NCI-H2107 (cell line): ENCODE results near the gene AOX1.
"Not testable (repeated sequence)": the region's sequence is repeated elsewhere in the genome, so short reads cannot be mapped to it uniquely, and the experiment has no call there.

ENCODE experiments used
- DNase-seq: peaks from one replicate; lab custom pipeline; 2025; lab: John Stamatoyannopoulos, UW

The AOX1 gene

DNA sequence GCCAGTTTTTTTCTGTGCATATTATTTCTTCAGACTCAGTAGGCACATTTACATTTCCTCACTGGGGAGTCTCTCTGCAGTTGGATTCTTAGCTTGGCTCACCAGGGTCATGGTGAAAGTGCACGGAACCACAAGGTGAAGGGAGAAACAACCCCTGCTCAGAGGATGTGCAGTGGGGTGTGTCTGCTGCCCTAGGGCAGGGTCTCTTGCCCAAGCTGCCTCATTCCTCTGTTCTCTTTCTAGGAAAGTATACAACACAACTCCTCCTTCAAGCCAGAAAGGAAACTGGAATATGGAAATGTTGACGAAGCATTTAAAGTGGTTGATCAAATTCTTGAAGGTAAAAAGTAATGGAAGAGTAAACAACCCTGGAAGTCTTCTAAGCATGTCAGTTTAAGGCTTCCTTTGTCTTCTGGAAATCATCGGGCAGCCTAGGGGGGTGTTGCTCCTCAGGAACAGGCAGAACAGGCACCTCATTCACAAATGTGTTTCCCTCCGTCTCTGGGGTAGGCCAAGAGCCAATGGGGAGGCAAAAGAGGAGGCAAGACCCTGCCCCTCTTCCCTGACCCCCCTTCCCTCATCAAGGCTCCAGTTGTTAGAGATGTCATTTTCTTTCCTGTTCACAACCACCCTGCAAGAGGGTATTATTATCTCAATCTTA lies 41.4 kb downstream of the AOX1 start:
- DNase-seq, result no peak

DNA sequence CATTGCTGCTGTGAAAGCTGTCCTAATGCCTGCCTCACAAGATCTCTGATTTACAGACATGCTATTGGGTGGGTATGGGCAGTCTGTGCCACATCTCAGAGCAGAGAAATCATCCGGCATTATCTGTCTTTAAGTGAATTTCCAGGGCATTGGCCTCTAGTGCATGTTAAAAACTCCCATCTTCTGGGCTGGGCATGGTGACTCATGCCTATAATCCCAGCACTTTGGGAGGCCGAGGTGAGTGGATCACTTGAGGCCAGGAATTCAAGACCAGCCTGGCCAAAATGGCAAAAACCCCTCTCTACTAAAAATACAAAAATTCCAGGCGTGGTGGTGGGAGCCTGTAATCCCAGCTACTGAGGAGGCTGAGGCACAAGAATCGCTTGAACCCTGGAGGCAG lies 42.6 kb downstream of the AOX1 start:
- DNase-seq, result not testable (repeated sequence)

DNA sequence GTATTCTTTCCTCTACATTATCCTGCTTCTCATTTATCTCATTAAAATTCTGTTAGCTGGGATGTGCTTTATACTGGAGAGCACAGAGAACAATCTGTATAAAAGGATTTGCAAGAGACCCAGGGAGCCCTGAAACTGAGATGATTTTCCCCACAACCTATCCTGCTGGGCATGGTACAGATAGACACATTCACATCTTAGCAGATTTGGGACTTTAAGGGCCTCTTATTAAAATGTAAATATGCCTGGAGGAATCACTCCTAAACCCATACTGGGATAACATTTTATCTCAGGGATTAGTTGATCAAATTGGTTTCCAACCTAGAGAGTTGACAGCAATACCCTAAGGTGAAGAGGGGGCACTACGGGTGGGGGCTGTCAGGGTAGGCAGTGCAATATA lies 45.5 kb downstream of the AOX1 start:
- DNase-seq, result no peak

DNA sequence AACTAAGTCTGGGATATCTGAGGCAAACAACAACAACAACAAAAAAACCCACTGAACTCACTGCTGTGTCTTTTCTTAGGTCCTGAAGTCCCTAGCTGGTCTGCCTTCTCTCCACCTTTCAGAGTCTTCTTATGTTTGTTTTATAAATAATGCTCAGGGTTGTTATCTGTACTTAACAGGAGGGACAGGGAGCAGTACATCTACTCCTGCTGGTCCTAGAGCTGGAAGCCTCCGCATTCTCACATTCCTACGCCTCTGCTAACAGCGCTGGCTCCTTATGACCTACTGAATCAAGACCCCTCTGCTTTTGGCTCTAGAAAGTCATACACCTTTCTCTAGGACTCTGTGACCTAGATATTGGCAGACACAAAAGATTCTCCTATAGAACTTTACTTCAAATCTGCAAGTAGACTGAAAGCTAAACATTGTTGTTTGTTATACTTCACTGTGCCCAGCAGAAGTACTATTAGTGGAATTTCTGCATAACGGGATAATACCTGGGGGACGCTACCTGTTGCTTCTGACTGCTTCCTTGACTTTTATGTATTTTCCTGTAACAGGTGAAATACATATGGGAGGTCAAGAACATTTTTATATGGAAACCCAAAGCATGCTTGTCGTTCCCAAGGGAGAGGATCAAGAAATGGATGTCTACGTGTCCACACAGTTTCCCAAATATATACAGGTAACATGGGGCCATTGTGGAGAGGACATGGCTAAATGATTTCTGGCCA lies 48.6 kb downstream of the AOX1 start:
- DNase-seq, result no peak

DNA sequence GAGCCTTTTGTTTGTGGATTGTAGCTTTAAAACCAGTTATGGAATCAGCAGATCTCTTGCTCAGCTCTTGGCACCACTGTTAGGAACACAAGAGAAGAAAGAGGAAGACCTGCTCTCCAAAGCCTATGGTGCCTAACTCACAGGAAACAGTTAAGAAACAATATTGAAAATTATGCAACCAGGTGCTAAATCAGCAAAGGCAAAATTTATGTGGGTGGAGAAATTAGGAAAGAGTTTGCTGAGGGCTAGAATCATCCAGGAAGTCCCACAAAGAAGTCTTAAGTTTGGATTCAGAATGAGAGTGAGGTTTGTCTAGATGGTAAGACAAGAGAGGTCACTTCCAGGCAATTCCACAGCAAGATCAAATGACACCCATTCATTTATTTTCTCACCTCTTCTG lies 49.4 kb downstream of the AOX1 start:
- DNase-seq, result no peak

DNA sequence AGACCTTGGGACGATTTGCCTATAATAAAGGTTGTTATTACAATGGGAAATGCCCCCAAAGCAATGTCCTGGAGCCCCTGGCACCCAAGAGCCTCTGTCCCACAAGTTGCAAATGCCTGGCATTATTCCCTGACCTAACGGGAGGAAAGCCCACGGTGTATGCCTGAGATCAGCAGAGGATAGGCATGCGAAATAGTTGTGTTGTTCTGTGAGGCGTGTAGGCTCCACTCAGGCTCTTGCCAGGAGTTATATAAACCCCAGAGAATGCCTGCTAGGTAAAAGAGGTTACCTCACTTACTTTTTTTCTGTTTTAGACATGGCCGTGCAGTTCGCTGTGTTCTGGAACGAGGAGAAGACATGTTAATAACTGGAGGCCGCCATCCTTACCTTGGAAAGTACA lies 52.1 kb downstream of the AOX1 start:
- DNase-seq, result no peak

DNA sequence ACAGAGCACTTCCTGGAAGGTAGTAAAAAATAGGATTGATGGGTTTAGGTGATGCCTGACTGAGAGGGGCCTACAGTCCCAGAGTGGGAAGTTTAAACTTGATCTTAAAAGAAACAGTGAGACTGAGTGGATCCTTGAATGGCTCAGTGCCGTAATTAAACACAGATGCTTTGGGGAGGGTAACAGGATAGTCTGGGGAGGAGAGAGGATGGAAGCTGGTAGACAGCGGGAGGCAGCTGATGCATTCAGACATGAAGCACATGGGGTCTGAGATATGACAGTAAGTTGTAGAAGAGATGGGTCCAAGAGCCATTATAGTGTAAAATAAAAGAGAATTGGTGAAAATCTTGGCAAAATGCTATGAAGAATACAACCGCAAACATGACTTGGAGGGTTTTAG lies 54.4 kb downstream of the AOX1 start:
- DNase-seq, result no peak

DNA sequence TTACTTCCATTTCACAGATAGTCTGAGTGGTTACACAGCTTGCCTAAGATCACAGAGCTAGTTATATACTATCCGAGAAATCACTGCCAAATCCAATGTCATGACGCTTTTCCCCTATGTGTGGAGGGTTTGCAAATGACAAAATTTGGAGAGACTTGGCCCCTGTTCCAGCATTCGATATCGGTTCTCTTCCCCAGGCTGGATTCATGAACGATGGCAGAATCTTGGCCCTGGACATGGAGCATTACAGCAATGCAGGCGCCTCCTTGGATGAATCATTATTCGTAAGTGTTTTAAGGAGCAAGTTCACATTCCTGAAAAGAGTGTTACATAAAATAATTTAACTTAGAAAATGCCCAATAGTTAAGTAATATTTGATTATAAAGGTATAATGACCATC lies 55.1 kb downstream of the AOX1 start:
- DNase-seq, result no peak

DNA sequence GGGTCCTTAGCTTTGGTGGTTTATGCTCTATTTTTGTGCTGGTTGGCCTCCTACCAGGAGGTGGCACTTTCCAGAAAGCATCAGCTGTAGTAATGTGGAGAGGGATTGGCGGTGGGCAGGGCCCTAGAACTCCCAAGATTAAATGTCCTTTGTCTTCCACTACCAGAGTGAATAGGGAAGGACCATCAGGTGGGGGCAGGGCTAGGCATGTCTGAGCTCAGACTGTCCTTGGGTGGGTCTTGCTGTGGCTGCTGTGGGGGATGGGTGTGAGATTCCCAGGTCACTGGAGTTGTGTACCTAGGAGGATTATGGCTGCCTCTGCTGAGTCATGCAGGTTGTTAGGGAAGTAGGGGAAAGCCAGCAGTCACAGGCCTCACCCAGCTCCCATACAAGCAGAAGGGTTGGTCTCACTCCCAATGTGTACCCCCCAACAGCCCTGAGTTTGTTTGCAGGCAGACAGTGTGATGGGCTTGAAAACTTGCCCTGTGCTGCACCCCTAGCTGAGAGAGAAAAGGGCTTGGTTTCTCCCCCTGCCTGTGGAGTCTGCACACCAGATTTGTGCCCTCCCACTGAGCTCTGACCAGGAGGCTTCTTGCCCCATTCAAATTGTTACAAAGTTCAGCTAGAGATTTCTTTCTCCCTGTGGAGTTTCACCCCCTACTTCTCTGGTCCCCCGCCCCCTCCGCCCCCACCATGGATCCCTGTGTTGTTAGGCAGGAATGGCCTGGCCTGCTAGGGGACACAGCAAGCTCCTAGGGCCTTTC lies 62.9 kb downstream of the AOX1 start:
- not testable (repeated sequence) for DNase-seq

DNA sequence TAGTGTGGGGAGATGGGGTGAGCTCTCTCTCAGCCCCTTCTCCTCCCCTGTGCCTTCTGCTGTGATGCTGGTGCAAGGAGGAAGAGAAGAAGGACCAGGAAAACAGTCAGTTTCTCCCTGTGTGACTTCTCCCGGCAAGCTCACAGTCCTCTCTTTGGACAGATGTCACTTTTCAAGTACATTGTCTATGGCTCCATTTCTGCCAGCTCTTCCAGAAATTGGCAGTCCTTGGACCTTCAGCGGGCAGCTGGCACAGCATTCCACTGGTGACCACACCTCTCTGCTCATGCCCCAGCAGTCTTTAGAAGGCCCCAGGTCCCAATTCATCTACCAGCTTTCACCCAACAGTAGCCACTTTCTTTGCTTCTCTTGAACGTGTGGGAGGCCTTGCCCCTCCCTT lies 63.9 kb downstream of the AOX1 start:
- DNase-seq, result no peak

DNA sequence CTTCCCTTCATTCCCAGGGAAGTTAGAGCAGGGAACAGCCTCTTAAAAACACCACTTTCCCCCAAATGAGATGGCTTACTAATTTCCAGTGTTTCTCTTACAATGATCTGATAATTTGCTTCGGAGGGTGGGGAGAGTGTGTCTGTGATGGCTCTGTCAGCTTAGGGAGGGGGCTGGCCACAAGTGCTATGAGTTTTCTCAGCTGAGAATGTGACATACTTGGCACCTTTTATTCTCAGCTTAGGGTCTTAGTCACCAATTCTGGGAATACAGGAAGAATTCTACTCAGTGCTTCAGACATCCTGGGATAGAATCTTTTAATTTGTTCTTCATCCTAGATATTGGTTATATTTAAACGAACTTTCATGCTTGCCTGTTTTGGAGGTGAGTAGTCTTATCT lies 64.4 kb downstream of the AOX1 start:
- DNase-seq, result no peak

DNA sequence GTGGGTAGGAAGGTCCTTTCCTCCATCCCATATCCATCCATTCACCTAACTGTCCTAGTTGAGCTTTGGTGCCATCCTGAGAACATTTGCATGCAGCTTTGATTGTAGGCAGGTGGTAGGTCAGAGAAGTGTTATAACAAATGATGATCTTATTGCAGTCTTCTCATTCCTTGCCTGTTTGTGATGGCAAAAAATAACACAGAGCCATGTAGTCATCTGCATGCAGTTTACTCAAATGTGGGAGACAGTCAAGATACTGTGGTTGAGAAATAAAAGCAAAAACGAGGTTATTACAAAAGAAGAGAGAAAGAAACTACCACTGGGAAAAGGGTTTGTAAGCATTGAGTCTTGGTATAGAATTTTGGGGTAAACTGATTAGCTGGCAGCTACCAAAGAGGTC lies 66.3 kb downstream of the AOX1 start:
- DNase-seq, result no peak

DNA sequence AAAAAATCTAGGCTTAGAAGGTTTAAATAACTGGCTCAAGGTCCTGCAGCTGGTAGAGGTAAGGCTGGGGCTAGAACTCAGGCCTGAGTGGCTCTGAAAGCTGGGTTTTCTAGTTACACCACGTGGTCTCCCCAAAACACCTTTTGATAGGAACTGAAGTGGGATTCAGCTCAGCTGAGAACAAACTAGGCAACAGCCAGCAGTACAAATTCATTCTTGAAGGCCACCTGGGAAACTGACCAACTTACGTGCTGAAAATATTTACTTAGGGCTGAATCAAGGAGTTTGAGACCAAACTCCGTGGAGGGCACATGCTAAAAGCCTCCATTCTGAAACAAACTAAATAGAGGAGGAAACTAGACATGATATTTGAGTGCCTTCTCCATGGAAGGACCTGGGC lies 67.2 kb downstream of the AOX1 start:
- no peak for DNase-seq

DNA sequence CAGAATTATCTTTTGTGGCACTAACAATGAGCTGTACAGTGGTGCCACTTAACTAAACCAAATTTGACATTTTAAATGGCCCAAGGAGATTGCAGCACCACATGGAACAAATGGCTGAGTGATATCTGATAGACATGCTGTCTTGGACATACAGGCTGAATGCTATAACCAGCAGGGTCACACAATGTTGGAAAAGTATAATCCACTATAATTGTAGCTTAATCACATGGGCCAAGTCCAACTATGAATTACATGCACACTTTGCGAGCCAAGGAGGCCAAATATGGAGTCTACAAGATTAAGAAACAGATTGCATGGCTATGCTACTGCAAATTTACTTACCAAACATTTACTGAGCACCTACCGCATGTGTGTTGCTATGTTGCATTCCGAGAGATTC lies 69.0 kb downstream of the AOX1 start:
- no peak for DNase-seq

DNA sequence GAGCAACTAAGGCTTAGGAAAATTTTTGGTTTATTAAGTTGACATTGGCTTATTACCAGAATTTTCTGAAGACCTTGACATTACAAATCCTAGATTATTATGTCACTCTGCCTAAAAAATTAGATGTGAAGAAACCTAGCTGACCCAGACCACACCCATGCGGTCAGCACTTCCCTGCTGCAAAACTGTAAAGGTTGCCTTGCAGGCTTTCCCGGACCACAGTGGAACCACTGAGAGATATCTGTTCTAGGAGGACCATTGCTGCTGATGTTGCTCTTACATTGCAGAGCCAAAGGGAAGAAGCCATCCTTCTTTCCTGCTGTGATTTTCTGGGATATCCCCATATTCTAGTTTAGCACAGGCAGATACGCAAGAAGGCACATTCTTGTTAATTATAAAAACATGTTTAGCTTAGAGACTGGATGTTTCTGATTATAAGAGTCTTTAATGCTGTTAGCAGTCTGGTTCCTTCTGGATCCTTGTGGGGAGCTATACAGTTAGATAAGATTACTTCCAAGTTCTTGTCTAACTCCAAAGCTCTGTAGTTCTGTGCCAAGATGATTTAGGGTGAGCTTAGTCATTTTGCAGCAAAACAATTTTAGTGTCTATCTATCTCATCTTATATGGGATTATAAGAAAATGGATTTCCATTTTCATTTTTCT lies 70.2 kb downstream of the AOX1 start:
- DNase-seq, result no peak

DNA sequence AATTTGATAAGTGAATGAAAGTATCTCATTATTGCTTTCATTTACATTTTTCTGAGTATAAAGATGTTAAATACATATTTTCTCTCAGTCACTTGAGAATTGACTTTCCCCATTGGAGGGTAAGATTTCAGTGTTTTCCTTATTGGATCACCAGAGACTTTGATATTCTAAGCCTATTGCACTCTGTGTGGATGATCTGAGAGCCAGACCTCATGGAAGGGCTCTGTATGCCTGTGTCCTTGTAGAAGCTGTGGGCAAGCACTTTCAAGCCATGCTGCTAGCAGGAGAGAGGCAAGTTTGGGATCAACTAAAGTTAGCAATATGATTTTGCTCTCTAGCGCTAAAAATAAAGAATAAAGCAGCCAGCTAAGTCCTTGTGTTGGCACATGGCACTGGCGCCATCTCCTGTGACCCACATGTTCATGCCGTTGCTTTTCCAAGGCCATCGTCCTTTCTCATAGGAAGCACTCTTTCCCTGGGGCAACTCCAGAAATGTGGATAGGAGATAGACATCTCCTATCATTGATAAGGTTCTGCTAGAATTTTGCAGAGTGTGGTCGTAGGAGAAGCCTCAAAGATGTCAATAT lies 72.6 kb downstream of the AOX1 start:
- DNase-seq, result no peak

DNA sequence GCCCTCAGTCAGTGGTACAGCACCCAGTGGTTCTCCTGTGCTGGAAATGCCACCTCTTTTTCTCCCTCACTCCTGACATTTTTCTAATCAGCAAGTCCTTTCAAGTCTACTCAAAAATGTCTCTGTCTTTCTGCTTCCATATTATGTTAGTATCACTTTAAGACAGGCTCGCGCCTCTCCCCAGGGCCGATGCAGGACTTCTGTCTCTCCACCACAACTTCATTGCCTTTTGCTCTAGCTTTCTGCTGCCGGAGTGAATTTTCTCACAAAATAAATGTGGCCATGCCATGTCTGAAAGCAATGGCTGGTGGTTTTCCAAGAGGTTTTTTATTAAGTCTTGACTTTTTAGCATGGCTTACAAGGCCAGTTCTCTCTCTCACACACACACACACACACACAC lies 73.6 kb downstream of the AOX1 start:
- no peak for DNase-seq

DNA sequence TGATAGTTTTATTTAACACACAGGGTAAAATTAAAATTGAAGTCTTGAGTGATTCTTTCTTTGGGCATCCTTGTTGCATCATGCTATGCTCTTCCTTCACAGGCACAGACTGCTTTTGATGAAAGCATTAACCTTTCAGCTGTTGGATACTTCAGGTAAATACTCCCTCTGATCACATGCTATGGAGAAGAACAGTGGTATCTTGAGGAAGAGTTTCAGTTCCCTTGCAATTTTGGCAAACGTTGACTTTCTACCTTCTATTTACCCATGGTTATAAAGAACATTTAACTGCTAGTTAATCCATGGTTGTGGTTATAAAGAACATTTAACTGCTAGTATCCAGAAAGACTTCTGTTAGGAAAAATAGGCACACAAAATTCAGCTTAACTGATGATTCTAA lies 75.7 kb downstream of the AOX1 start:
- no peak for DNase-seq

DNA sequence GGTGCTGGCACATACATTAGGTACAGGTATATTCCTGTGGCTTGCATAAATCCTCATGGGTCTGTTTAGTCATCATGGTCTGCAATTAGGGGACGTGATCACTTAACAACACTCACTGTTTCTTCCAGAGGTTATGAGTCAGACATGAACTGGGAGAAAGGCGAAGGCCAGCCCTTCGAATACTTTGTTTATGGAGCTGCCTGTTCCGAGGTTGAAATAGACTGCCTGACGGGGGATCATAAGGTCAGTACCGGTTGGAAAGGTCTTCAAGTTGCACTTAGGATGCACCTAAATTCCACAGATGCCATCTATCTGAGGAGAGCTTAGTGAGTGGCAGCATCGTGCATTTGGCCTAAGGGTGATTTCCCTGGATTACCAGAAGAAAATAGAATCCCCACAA lies 76.9 kb downstream of the AOX1 start:
- DNase-seq, result no peak

DNA sequence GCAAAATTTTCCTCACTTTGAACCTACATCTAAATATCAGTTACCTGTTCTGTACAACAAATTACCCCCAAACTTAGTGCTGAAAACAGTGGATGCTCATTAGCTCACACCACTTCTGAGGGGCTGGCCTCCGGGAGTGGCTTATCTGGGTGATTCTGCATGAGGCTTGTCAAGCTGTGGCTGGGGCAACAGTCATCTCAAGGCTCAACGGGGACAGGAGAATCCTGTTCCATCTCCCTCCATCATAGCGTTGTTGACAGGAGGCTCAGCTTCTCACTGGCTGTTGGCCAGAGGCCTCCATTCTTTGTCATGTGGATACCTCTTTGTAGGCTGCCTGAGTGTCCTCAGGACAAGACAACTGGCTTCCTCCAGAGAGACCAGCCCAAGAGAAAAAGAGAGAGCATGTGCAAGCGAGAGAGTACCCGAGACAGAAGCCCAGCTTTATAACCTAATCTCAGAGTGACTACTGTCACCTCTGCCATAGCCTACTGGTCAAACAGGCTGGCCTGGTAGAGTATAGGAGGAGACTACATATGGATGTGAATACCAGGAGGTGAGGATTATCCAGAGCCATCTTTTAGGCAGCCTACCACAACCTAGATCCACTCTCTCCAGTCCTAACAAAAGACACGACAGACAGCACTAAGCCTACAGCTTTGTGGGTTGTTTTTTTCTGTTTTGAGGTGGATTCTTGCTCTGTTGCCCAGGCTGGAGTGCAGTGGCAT lies 79.1 kb downstream of the AOX1 start:
- DNase-seq, result no peak

DNA sequence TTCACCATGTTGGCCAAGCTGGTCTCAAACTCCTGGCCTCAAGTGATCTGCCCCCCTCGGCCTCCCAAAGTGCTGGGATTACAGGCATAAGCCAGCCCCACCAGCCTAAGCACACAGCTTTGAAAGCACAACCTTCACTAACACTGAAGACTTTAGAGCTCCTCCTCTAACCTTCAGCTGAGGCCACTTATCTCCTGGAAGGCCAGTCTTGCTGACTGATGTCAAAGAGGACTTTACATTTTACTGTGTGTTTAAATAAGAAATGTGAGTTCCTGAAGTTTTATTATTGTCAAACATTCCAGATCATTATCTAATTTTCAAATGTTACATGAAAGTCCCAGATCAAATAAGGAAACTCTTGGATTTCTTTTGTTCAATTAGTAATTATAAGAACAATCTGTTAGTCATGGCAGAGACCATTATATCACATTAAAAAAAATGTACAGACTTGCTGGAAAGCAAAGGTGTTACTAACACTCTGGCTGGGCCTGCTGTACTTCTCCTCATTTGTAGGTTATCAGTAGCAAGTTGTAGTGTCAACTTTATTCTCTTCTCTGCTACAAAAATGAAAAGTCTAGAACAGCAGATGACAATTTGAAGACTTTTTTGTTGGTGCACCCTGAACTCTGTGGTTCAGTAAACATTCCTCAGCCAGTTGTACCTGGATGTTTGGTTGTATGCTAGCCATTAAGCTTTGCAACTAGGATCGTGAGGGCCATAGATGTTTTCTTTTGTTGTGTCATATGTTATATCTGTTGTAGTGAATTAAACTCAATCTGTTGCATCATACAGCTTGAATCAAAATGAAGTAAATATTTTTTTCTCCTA lies 80.0 kb downstream of the AOX1 start:
- DNase-seq, result no peak
